ENCODE measurements around the gene ADCY5. TPM values are rescaled to one million over a fixed set of nuclear protein-coding genes. Genes with fewer than 3 reads are reported as not detected.

Gene ADCY5
- total RNA-seq, 1 experiment from 2014 or later: 0.49 TPM

- TF ChIP-seq SP1 (IDR thresholded peaks at IDR 0.05; ENCODE audit: low read depth) (no peak), JUND (IDR thresholded peaks at IDR 0.05) (no peak)
These were observed 186.7 kb downstream of the ADCY5 start (continued) for GRCh38 chr3:123262226-123262625.

GRCh38 chr3:123261666-123262065 lies 187.2 kb downstream of the ADCY5 start:
- no peaks in the 10 kb centered on the region for H3K9me3 ChIP-seq (ENCODE audit: control insufficient read depth in 1 of 2, insufficient read depth in 1 of 2, low read depth in 1 of 2, low read length in 2 of 2)
- no peak overlapping the region for H3K4me3 ChIP-seq (replicated peaks in 1 of 2; ENCODE audit: low read depth in 1 of 2, low read length in 2 of 2)
- CTCF ChIA-PET: no interaction called here
- ATAC-seq (no peak), DNase-seq (ENCODE audit: low read depth, low spot score) (no peak)
- H4K20me1 ChIP-seq (ENCODE audit: insufficient read depth): no peaks in the 10 kb centered on the region
- H3K9me2 ChIP-seq (ENCODE audit: insufficient read depth): no peaks in the 10 kb centered on the region
- H3K36me3 ChIP-seq (ENCODE audit: control insufficient read depth in 1 of 2, insufficient read depth in 2 of 2, low read length in 2 of 2): 0 out of 4 replicates have a peak, but pooled peaks cover 0 to 4% of the 10 kb centered on the region in 2 experiments
- H3K4me1 ChIP-seq (ENCODE audit: control insufficient read depth in 1 of 2, insufficient read depth in 2 of 2, low read length in 2 of 2): no peaks in the 10 kb centered on the region
- no peak overlapping the region for H3K27ac ChIP-seq (ENCODE audit: low read depth, low read length)
- H3K9ac ChIP-seq (ENCODE audit: low read length): no peak overlapping the region
- no peaks in the 10 kb centered on the region for H3K79me2 ChIP-seq (ENCODE audit: insufficient read depth, low read length)
- intact Hi-C loops (cut with micrococcal nuclease): no loop called here
- no peaks in the 10 kb centered on the region for H3K27me3 ChIP-seq (ENCODE audit: insufficient read depth, low read length)
- BruUV-seq (replicated peaks): no TSS peak
- TF ChIP-seq ATF3 (IDR thresholded peaks at IDR 0.05): no peak
- TF ChIP-seq EZH2phosphoT487 (IDR thresholded peaks at IDR 0.05; ENCODE audit: borderline replicate concordance): no peak
- TF ChIP-seq YY1 (IDR thresholded peaks at IDR 0.05; ENCODE audit: extremely low read depth, insufficient replicate concordance, low read depth, low read length): no peak
- TF ChIP-seq POLR2AphosphoS5 (IDR thresholded peaks at IDR 0.05; ENCODE audit: low read depth, low read length): no peak
- TF ChIP-seq FOSL1 (IDR thresholded peaks at IDR 0.05; ENCODE audit: low read depth): no peak
- no peak for TF ChIP-seq MAX (IDR thresholded peaks at IDR 0.05)
- H3K4me2 ChIP-seq (ENCODE audit: low read length): no peak overlapping the region
- RAD21 ChIA-PET (ENCODE audit: low non-redundant PET in 1 of 2, low total read pairs in 2 of 2, uncharacterized antibody in 2 of 2, unreplicated experiment in 2 of 2): no interaction called here
- POLR2A ChIA-PET: no interaction called here
- no peak overlapping the region for H2AFZ ChIP-seq (ENCODE audit: low read depth, low read length, poor library complexity, severe bottlenecking)
